C4-2B (cell line): ENCODE data around the gene VPS8.

Experiments used
- H3K27ac ChIP-seq: fragments of 450-650 bp; 2 replicates; pipeline ENCODE4 v1.5.1; 2017
- CTCF ChIP-seq: fragments of 450-650 bp; conservative IDR thresholded peaks from 2 replicates; pipeline ENCODE4 v1.5.1; 2017; ENCODE audit warnings: mild to moderate bottlenecking
- ZFX ChIP-seq: fragments of 450-650 bp; IDR thresholded peaks from 2 replicates; pipeline ENCODE4 v1.6.1; 2017

Gene VPS8

GRCh38 chr3:184813357-184813756, 1.4 kb downstream of the VPS8 start:
- H3K27ac ChIP-seq = no peak overlapping the region
- no peak for TF ChIP-seq CTCF
- no peak for TF ChIP-seq ZFX

DNA sequence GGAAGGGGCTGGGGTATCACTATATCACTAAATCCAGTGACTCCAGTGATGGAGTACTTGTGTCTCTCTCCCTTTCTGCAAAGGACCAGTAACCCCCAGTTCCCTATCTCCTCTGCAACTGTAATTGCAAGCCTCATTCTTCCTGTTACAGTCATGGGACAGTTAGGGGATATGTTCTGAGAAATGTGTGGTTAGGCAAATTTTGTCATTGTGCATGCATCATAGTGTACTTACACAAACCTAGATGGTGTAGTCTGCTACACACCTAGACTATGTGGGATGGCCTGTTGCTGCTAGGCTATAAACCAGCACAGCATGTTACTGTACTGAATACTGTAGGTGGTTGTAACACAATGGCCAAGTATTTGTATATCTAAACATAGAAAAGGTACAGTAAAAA, 2.2 kb downstream of the VPS8 start:
- no peak for TF ChIP-seq ZFX

DNA sequence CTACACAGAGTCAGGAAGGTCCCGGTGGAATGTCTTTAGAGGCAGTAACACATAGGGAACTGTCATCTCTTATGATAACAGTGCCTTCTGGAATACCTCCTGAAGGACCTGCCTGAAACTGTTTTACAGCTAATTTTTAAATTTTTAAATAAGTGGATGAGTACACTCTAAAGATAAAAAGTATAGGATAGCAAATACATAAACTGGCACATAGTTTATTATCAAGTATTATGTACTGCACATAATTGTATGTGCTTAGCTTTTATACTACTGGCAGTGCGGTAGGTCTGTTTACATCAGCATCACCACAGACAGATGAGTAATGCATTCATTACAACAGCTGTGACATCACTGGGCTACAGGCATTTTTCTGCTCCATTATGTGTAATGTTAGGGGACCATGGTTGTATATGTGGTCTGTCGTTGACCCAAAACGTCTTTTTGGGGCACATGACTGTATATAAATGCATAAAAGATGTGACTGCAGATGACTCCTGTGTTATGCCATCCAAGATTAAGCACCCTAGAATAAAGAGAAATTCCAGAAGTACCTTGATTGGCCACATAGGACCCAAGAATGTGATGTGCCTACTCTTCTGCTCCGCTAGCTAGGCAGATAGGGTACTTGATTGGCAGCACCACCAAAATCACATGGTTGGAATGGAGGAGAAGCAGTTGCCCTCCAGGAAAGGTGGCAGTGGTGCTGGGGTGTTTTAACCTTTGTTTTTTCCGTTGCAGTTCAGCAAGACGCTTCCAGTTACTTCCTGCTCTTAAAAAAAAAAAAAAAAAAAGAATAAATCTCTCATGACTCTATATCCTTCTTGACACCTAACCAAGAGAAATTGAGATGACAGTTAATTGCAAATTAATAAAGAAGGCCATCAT, 3.3 kb downstream of the VPS8 start:
- H3K27ac ChIP-seq = no peak overlapping the region
- TF ChIP-seq CTCF = no peak
- TF ChIP-seq ZFX = no peak

More for the DNA sequence above, 2.2 kb downstream of the VPS8 start:
- no peak overlapping the region for H3K27ac ChIP-seq

DNA sequence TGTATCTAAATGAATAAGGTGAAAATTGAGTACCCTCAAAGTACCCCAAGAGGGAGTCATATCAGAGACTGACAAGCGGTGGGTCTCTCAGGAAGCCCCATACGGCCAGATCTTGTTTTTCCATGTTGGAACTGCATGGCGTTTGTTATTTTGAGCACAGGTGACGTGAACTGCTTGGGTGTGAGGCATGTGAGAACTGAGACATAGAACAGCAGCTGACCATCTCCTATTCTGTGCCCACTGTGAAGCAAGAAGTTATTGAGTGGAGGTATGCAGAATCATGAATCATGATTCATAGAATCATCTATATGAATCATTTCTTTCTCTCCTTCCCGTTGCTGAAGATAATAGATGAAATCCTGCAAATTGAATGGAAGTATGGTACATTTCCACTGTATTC, 4.6 kb downstream of the VPS8 start:
- no peak overlapping the region for H3K27ac ChIP-seq
- TF ChIP-seq ZFX (no peak), CTCF (no peak)

DNA sequence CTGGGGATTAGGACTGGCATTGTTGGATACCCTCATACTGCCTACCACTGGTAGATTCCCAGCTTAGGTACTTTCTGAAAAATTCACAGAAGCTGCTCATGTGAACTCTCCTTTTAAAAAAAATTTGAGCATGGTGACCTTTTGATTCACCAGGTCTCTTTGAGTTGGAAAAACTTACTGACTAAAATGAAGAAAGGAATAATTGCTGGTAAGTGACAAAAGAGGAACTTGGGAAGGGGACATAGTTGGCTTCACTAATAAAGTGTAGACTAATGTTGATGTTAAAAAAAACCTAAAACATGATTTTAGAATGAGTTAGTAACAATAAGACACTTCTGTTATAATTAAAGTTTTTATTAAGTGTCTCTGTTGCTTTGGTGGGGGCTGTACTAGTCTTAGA, 8.6 kb downstream of the VPS8 start:
- no peak for TF ChIP-seq CTCF
- no peak overlapping the region for H3K27ac ChIP-seq

DNA sequence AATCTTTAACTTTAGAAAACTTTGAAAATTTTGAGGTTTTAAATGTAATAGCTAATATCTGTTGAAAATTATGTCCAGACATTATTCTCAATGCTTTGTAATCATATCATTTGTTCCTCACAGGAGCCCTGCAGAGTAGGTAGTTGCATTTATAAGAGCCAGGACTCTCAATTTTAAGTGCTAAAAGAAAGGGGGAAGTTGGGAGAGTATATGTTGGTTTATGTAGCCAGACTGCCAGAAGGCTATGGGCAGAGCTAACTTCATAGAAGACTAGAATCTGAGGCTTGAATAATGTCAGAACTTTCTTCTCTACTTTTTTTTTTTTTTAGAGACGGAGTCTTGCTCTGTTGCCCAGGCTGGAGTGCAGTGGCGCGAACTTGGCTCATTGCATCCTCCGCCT, 9.1 kb downstream of the VPS8 start:
- no peak overlapping the region for H3K27ac ChIP-seq
- TF ChIP-seq ZFX (no peak), CTCF (no peak)

DNA sequence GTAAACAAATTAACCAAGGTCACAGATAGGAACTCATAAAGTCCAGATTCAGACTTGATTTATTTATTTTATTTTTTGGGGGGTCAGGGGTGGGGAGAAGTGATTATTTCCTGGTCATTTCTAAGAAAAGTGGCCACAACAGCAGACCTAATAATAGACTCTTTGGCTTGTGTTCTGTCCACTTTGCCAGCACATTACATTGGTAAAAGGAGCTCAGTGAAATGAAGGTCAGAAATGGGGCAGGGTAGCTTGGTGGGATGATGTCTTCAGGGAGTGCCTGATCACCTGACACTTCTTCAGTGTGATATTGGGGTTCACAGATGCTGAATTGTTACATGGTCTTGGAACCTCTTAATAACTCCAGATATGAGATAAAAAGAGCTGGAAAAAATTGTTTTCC, 10.1 kb downstream of the VPS8 start:
- no peak overlapping the region for H3K27ac ChIP-seq
- no peak for TF ChIP-seq ZFX
- no peak for TF ChIP-seq CTCF

DNA sequence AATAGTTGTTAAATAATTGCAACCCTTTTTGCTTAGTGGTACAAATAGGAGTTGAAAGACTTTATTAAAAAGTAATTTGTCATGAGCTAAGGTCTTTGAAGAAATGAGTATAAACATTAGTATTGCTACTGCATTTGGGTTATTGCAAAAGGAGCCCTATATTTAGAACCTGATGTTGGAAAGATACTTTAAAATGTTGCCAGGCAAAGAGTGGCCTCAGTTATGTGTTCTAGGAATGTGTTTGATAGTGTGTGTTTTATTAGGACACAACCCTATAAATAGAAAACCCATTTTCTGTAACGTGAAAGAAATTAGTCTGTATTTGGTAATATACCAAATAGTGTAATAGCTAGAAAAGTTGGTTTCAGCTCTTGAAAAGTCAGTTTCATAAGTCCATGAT, 10.7 kb downstream of the VPS8 start:
- no peak overlapping the region for H3K27ac ChIP-seq
- TF ChIP-seq CTCF = no peak
- no peak for TF ChIP-seq ZFX
